Keratinocyte (primary cell): ENCODE results near the gene RHEX. TPM values are rescaled to one million over a fixed set of nuclear protein-coding genes. Genes with fewer than 3 reads are reported as not detected.

Experiments
- DNase-seq: peaks from one replicate; pipeline ENCODE4 v3.0.0-alpha.2; 2011; ENCODE audit warnings: low read depth, missing footprints, low spot score
- FAIRE-seq: peaks from 2 replicates; lab custom pipeline; 2011; peaks lifted over from hg19 to GRCh38; lab: Jason Lieb, UNC
- H2AFZ ChIP-seq: 2 replicates; pipeline ENCODE4 v1.6.0; 2012; ENCODE audit warnings: low read length, control low read depth, inconsistent platforms; ENCODE audit not compliant: control insufficient read depth
- H3K27ac ChIP-seq: 2 replicates; pipeline ENCODE4 v1.5.1; 2011; ENCODE audit warnings: low read length; ENCODE audit not compliant: control insufficient read depth, insufficient read depth
- H3K27me3 ChIP-seq: 3 replicates; pipeline ENCODE4 v1.6.0; 2011; ENCODE audit warnings: low read length; ENCODE audit not compliant: control insufficient read depth, insufficient read depth; ENCODE audit errors: extremely low read depth
- H3K36me3 ChIP-seq, 2 experiments: 2 replicates in 1 of 2; 3 replicates in 1 of 2; pipeline ENCODE4 v1.5.1; 2011; ENCODE audit warnings: low read length in 2 of 2, mild to moderate bottlenecking in 1 of 2; ENCODE audit not compliant: control insufficient read depth in 2 of 2, insufficient read depth in 2 of 2; ENCODE audit errors: extremely low read depth in 1 of 2
- H3K4me1 ChIP-seq: 3 replicates; pipeline ENCODE4 v1.5.1; 2011; ENCODE audit warnings: low read length; ENCODE audit not compliant: control insufficient read depth, insufficient read depth; ENCODE audit errors: extremely low read depth
- H3K4me2 ChIP-seq: 3 replicates; pipeline ENCODE4 v1.6.0; 2011; ENCODE audit warnings: low read depth, low read length; ENCODE audit not compliant: control insufficient read depth, insufficient read depth; ENCODE audit errors: extremely low read depth
- H3K4me3 ChIP-seq, 3 experiments: fragments of 200-600 bp in 1 of 3; sonication (generic) in 1 of 3; 2 replicates in 2 of 3; 3 replicates in 1 of 3; pipeline ENCODE4 v1.5.1; 2011 to 2016; ENCODE audit warnings: low read length in 3 of 3, mild to moderate bottlenecking in 3 of 3, control low read depth in 2 of 3, inconsistent platforms in 1 of 3, low read depth in 1 of 3, mixed read lengths in 1 of 3, mixed run types in 1 of 3, moderate library complexity in 1 of 3; ENCODE audit not compliant: control insufficient read depth in 2 of 3, insufficient read depth in 2 of 3; ENCODE audit errors: extremely low read depth in 1 of 3
- H3K79me2 ChIP-seq: 2 replicates; pipeline ENCODE4 v1.6.0; 2012; ENCODE audit warnings: low read length; ENCODE audit not compliant: control insufficient read depth, insufficient read depth
- H3K9ac ChIP-seq: 3 replicates; pipeline ENCODE4 v1.6.0; 2011; ENCODE audit warnings: low read length; ENCODE audit not compliant: control insufficient read depth, insufficient read depth; ENCODE audit errors: extremely low read depth
- H3K9me1 ChIP-seq: 3 replicates; pipeline ENCODE4 v1.6.0; 2011; ENCODE audit warnings: low read length; ENCODE audit not compliant: control insufficient read depth, insufficient read depth; ENCODE audit errors: extremely low read depth
- H3K9me3 ChIP-seq: 2 replicates; pipeline ENCODE4 v1.5.1; 2012; ENCODE audit warnings: low read depth, low read length; ENCODE audit not compliant: control insufficient read depth
- H4K20me1 ChIP-seq: 3 replicates; pipeline ENCODE4 v1.6.0; 2011; ENCODE audit warnings: low read length; ENCODE audit not compliant: control insufficient read depth, insufficient read depth; ENCODE audit errors: extremely low read depth
- CTCF ChIP-seq, 3 experiments: IDR thresholded peaks in 1 of 3; conservative IDR thresholded peaks in 1 of 3; optimal IDR thresholded peaks in 1 of 3; 2 replicates in 2 of 3; 3 replicates in 1 of 3; pipeline versions ENCODE3 to v1.5.1; 2011; ENCODE audit warnings: low read length in 3 of 3, mild to moderate bottlenecking in 3 of 3, moderate library complexity in 2 of 3, control low read depth in 1 of 3, inconsistent platforms in 1 of 3; ENCODE audit not compliant: insufficient read depth in 2 of 3; ENCODE audit errors: extremely low read depth in 1 of 3
- EZH2 ChIP-seq: IDR thresholded peaks from one replicate; pipeline ENCODE4 v1.6.1; 2012; ENCODE audit warnings: inconsistent platforms, mild to moderate bottlenecking, low read length, moderate library complexity
- dilution Hi-C: fragments of 300-500 bp; cut with MboI; formaldehyde crosslinking; loops from one replicate; pipeline ENCODE4 v1.7.0; 2020; ENCODE audit warnings: low sequenced_read_pairs; ENCODE audit not compliant: extremely low pct_ligation_motif_present
- polyA plus RNA-seq, 5 experiments: library from polyadenylated mRNA; depleted of rRNA in 3 of 5; stranded (reverse) in 3 of 5; stranded (forward) in 1 of 5; unstranded in 1 of 5; fragments of >200 nt; gene quantifications; 1 replicate in 1 of 5; 2 replicates in 3 of 5; 3 replicates in 1 of 5; pipeline versions ENCODE4 v1.2.1 to v1.2.3, GENCODE V29; 2011 to 2012; ENCODE audit warnings: missing spikeins in 2 of 5, low read depth in 1 of 5, low replicate concordance in 1 of 5

RHEX gene
- polyA plus RNA-seq, 1 donor (not counting 4 experiments of a cell fraction or from before 2014, with no cell fraction given): not detected

GRCh38 chr1:206103979-206104378 lies 51.0 kb downstream of the RHEX start:
- no peak for DNase-seq
- H3K4me1 ChIP-seq: peaks cover 8% of the 10 kb centered on the region
- dilution Hi-C loops: no loop called here
- no peak overlapping the region for H3K27ac ChIP-seq
- no peaks in the 10 kb centered on the region for H4K20me1 ChIP-seq
- H2AFZ ChIP-seq: no peak overlapping the region
- no peak overlapping the region for H3K4me2 ChIP-seq
- no peak for TF ChIP-seq EZH2
- no peak for TF ChIP-seq CTCF (optimal IDR thresholded peaks at IDR 0.05 in 1 of 3, IDR thresholded peaks at IDR 0.05 in 1 of 3, conservative IDR thresholded peaks at IDR 0.05 in 1 of 3; ENCODE audit: extremely low read depth in 1 of 3, insufficient read depth in 2 of 3, low read length in 3 of 3)
- H3K9me1 ChIP-seq: no peaks in the 10 kb centered on the region
- no peaks in the 10 kb centered on the region for H3K36me3 ChIP-seq
- H3K27me3 ChIP-seq: peaks cover 4% of the 10 kb centered on the region
- no peaks in the 10 kb centered on the region for H3K79me2 ChIP-seq
- H3K9ac ChIP-seq: no peak overlapping the region
- no peaks in the 10 kb centered on the region for H3K9me3 ChIP-seq
- no peak overlapping the region for H3K4me3 ChIP-seq
- FAIRE-seq: no peak

GRCh38 chr1:206105464-206105995 lies 52.6 kb downstream of the RHEX start:
- no peak overlapping the region for H2AFZ ChIP-seq
- no peak overlapping the region for H3K4me3 ChIP-seq
- DNase-seq: no peak
- H3K9me1 ChIP-seq: no peaks in the 10 kb centered on the region
- H3K9ac ChIP-seq: no peak overlapping the region
- TF ChIP-seq EZH2: no peak
- no peaks in the 10 kb centered on the region for H3K36me3 ChIP-seq
- no peak overlapping the region for H3K4me2 ChIP-seq
- no peak overlapping the region for H3K27ac ChIP-seq
- no peaks in the 10 kb centered on the region for H3K79me2 ChIP-seq
- no peaks in the 10 kb centered on the region for H4K20me1 ChIP-seq
- dilution Hi-C loops: no loop called here
- peaks cover 4% of the 10 kb centered on the region for H3K27me3 ChIP-seq
- peaks cover 8% of the 10 kb centered on the region for H3K4me1 ChIP-seq
- no peaks in the 10 kb centered on the region for H3K9me3 ChIP-seq
- no peak for FAIRE-seq
